DOHH2 (cell line): ENCODE measurements around the gene NOD1.

Experiments used
- H3F3A ChIP-seq: fragments of 200-600 bp; sonication (generic), shearing (Covaris generic); 2 replicates; pipeline ENCODE4 v1.6.0; 2016; ENCODE audit warnings: antibody characterized with exemption, mild to moderate bottlenecking; ENCODE audit not compliant: control insufficient read depth, insufficient read depth
- H3K27ac ChIP-seq: fragments of 200-600 bp; sonication (generic); 2 replicates; pipeline ENCODE4 v1.5.1; 2014; ENCODE audit warnings: low read depth, mild to moderate bottlenecking, low read length, moderate library complexity
- H3K27me3 ChIP-seq: fragments of 200-600 bp; sonication (generic); 2 replicates; pipeline ENCODE4 v1.6.1; 2014; ENCODE audit warnings: mild to moderate bottlenecking, low read length, mixed read lengths; ENCODE audit not compliant: control insufficient read depth
- H3K36me3 ChIP-seq: fragments of 200-600 bp; sonication (generic); 2 replicates; pipeline ENCODE4 v1.6.1; 2014; ENCODE audit warnings: mild to moderate bottlenecking, low read length, moderate library complexity, mixed read lengths; ENCODE audit not compliant: control insufficient read depth
- H3K4me1 ChIP-seq: fragments of 200-600 bp; sonication (generic); 2 replicates; pipeline ENCODE4 v1.6.1; 2014; ENCODE audit warnings: mild to moderate bottlenecking, low read length, mixed read lengths; ENCODE audit not compliant: control insufficient read depth
- H3K4me2 ChIP-seq: fragments of 200-600 bp; sonication (generic); 2 replicates; pipeline ENCODE4 v1.6.0; 2014; ENCODE audit warnings: mild to moderate bottlenecking, low read length, moderate library complexity
- H3K4me3 ChIP-seq: fragments of 200-600 bp; sonication (generic); 2 replicates; pipeline ENCODE4 v1.5.1; 2014; ENCODE audit warnings: mild to moderate bottlenecking, low read length, mixed read lengths
- H3K79me2 ChIP-seq: fragments of 200-600 bp; sonication (generic); 2 replicates; pipeline ENCODE4 v1.6.1; 2014; ENCODE audit warnings: mild to moderate bottlenecking, low read length, mixed read lengths; ENCODE audit not compliant: control insufficient read depth
- H3K9me2 ChIP-seq: fragments of 200-600 bp; sonication (generic); replicated peaks from 2 replicates; pipeline ENCODE4 v1.6.1; 2014; ENCODE audit warnings: mild to moderate bottlenecking, low read length, mixed read lengths; ENCODE audit not compliant: control insufficient read depth
- H3K9me3 ChIP-seq: fragments of 200-600 bp; sonication (generic); 2 replicates; pipeline ENCODE4 v1.6.1; 2014; ENCODE audit warnings: antibody characterized with exemption, low read length, mixed read lengths; ENCODE audit not compliant: control insufficient read depth, insufficient read depth
- H4K20me1 ChIP-seq: fragments of 200-600 bp; sonication (generic); 2 replicates; pipeline ENCODE4 v1.6.0; 2014; ENCODE audit warnings: low read depth, mild to moderate bottlenecking, antibody characterized with exemption, low read length, moderate library complexity; ENCODE audit not compliant: control insufficient read depth, insufficient read depth
- EZH2phosphoT487 ChIP-seq: fragments of 200-600 bp; sonication (generic); IDR thresholded peaks from 2 replicates; pipeline ENCODE4 v1.6.1; 2017; ENCODE audit warnings: borderline replicate concordance, mild to moderate bottlenecking, antibody characterized with exemption, low read length, moderate library complexity, mixed read lengths
- TF ChIP-seq, protein P1 (sequence below): fragments of 200-600 bp; sonication (generic); IDR thresholded peaks from one replicate; pipeline ENCODE4 v1.5.1; 2014; ENCODE audit warnings: antibody characterized with exemption, mild to moderate bottlenecking, low read depth, low read length; ENCODE audit not compliant: poor library complexity, severe bottlenecking

NOD1 gene

DNA sequence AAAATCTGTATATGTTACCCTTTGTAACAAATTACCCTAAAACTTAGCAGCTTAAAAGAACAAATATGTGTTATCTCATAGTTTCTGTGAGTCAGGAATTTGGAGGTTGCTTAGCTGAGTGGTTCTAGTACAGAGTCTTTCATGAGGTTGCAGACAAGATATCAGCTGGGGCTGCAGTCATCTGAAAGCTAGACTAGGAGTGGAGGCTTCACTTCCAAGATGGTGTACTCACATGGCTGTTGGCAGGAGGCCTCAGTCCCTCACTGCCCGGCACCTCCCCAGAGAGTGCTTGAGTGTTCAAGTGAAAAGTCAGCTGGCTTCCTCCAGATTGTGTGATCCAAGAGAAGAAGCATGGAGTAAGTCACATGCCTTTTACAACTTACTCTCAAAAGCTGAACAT lies 42.9 kb upstream of the NOD1 start:
- Histone ChIP-seq H3K4me2 (no peak overlapping the region), H3K27ac (no peak overlapping the region), H3F3A (no peaks in the 10 kb centered on the region; the same call in 1 of the 2 replicates), H3K79me2 (no peaks in the 10 kb centered on the region), H3K4me3 (no peak overlapping the region), H4K20me1 (no peaks in the 10 kb centered on the region), H3K36me3 (no peaks in the 10 kb centered on the region), H3K27me3 (no peaks in the 10 kb centered on the region), H3K9me3 (no peaks in the 10 kb centered on the region), H3K4me1 (peaks cover 16% of the 10 kb centered on the region), H3K9me2 (no peaks in the 10 kb centered on the region)
- TF ChIP-seq, protein P1, sequence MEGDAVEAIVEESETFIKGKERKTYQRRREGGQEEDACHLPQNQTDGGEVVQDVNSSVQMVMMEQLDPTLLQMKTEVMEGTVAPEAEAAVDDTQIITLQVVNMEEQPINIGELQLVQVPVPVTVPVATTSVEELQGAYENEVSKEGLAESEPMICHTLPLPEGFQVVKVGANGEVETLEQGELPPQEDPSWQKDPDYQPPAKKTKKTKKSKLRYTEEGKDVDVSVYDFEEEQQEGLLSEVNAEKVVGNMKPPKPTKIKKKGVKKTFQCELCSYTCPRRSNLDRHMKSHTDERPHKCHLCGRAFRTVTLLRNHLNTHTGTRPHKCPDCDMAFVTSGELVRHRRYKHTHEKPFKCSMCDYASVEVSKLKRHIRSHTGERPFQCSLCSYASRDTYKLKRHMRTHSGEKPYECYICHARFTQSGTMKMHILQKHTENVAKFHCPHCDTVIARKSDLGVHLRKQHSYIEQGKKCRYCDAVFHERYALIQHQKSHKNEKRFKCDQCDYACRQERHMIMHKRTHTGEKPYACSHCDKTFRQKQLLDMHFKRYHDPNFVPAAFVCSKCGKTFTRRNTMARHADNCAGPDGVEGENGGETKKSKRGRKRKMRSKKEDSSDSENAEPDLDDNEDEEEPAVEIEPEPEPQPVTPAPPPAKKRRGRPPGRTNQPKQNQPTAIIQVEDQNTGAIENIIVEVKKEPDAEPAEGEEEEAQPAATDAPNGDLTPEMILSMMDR = no peak
- TF ChIP-seq EZH2phosphoT487 = no peak

DNA sequence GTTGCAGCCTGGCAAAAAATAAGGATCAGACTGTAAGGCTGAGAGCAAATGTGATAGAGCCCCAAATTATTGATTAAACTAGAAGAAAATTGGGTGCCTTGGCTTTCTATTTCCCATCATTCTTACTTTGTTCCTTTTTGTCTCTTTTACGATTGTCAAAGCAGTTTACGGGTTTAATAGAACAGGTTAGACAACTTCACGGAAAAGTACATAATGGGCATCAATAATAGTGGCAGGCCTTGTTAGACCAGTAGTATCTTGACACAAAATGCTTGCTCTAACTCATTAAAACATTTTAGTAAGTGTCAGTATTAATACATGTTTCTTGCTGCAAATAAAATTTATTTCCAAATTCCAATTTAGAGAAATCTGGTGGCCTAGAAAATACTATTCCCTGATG lies 40.5 kb upstream of the NOD1 start:
- Histone ChIP-seq H3K36me3 (no peaks in the 10 kb centered on the region), H3F3A (no peaks in the 10 kb centered on the region; the same call in 1 of the 2 replicates), H3K27ac (no peak overlapping the region), H4K20me1 (no peaks in the 10 kb centered on the region), H3K4me3 (no peak overlapping the region), H3K9me2 (no peaks in the 10 kb centered on the region), H3K9me3 (no peaks in the 10 kb centered on the region), H3K4me1 (peaks cover 16% of the 10 kb centered on the region), H3K79me2 (no peaks in the 10 kb centered on the region), H3K4me2 (no peak overlapping the region), H3K27me3 (no peaks in the 10 kb centered on the region)
- no peak for TF ChIP-seq EZH2phosphoT487
- TF ChIP-seq, protein P1 = no peak

DNA sequence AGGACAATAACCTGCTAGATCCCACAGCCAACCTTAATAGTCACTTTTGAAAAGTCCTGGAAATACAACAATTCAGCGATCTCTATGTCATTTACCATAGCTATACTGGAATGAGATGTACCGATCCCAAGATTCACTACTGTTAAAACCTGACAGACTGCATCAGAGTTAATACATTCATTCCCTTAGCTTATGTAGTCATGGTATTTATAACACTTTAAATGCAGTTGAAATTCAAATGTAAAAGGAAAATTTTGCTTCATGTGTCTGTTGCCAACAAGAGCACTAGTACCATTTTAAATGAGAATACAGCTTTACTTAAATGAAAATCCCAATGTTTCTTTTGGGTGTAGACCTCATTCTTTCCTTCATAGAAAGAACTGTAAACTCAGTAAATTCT lies 37.2 kb upstream of the NOD1 start:
- Histone ChIP-seq H3K4me1 (peaks cover 7% of the 10 kb centered on the region), H3K79me2 (no peaks in the 10 kb centered on the region), H3K27ac (no peak overlapping the region), H3K27me3 (no peaks in the 10 kb centered on the region), H3K4me3 (no peak overlapping the region), H4K20me1 (no peaks in the 10 kb centered on the region), H3F3A (no peaks in the 10 kb centered on the region; the same call in 1 of the 2 replicates), H3K9me3 (no peaks in the 10 kb centered on the region), H3K4me2 (no peak overlapping the region), H3K36me3 (no peaks in the 10 kb centered on the region), H3K9me2 (no peaks in the 10 kb centered on the region)
- TF ChIP-seq, protein P1 = no peak
- no peak for TF ChIP-seq EZH2phosphoT487
